Colonic mucosa (tissue), 4 donors: ENCODE data around the gene TUBG2. TPM values are rescaled to one million over a fixed set of nuclear protein-coding genes. Genes with fewer than 3 reads are reported as not detected.

ENCODE experiments used
- DNase-seq: peaks from one replicate; pipeline ENCODE4 v3.0.0-alpha.2; 2020
- H3K27ac ChIP-seq: fragments of 200-600 bp; one replicate; pipeline ENCODE4 v1.8.0; 2021
- H3K27me3 ChIP-seq: fragments of 200-600 bp; one replicate; pipeline ENCODE4 v1.8.0; 2021
- H3K36me3 ChIP-seq: fragments of 200-600 bp; one replicate; pipeline ENCODE4 v1.8.0; 2021
- H3K4me1 ChIP-seq: fragments of 200-600 bp; one replicate; pipeline ENCODE4 v1.8.0; 2021; ENCODE audit warnings: mild to moderate bottlenecking
- H3K4me3 ChIP-seq: fragments of 200-600 bp; one replicate; pipeline ENCODE4 v1.8.0; 2021
- H3K9ac ChIP-seq, 2 donors: one replicate each; pipeline ENCODE4 v1.7.0; 2013; ENCODE audit warnings: control low read depth in 2 of 2, low read depth in 2 of 2, low read length in 2 of 2
- H3K9me3 ChIP-seq: fragments of 200-600 bp; one replicate; pipeline ENCODE4 v1.8.0; 2021
- CTCF ChIP-seq: fragments of 200-600 bp; IDR thresholded peaks from one replicate; pipeline ENCODE4 v1.8.0; 2022; ENCODE audit warnings: antibody characterized with exemption, mild to moderate bottlenecking
- intact Hi-C: fragments of 100-400 bp; cut with DNase I; formaldehyde crosslinking; loops from one replicate; pipeline ENCODE4 v1.14.1; 2022
- total RNA-seq, 2 donors: library from RNA; stranded (reverse); fragmentation: NEBNext Ultra II Directional in 1 of 2; extraction: Animal tissue kit (Norgen Biotek cat#: 25700) in 1 of 2; gene quantifications; one replicate each; pipeline ENCODE4 v1.2.1, GENCODE V29; 2021
- donor health status: healthy.
- donor health status: DM: no; HTN: no; CAD: no.
- donor health status: DM: no; HTN: no; CAD: no.

Gene TUBG2
- total RNA-seq, 2 donors from 2014 or later, result 5.6 to 7.7 TPM

GRCh38 chr17:42680331-42680808 is 21.3 kb downstream of the TUBG2 start:
- H3K4me3 ChIP-seq, result peak overlapping the region; percentile 38
- no peaks in the 10 kb centered on the region for H3K9me3 ChIP-seq
- H3K27ac ChIP-seq, result peak overlapping the region; percentile 95
- intact Hi-C loops, result loop anchor here (10.0 kb wide), 1 partner anchor 96 kb away; no protein-coding TSS in a partner anchor
- no peak for DNase-seq
- peaks cover 41% of the 10 kb centered on the region for H3K4me1 ChIP-seq
- no peaks in the 10 kb centered on the region for H3K36me3 ChIP-seq
- peaks cover 7% of the 10 kb centered on the region for H3K27me3 ChIP-seq
- TF ChIP-seq CTCF, result no peak
- peak overlapping the region; percentile 26 to 68 for H3K9ac ChIP-seq

GRCh38 chr17:42681976-42682721 is 23.1 kb downstream of the TUBG2 start, which contains the start of gene CNTNAP1:
CNTNAP1 (plus strand) TSS chr17:42682531; CDS start chr17:42682830, 299 bp downstream.
- Histone ChIP-seq H3K9ac (peak within 1 kb of the TSS; percentile 50 to 51), H3K4me3 (peak within 1 kb of the TSS; percentile 37), H3K9me3 (no peaks in the 10 kb centered on the region), H3K4me1 (peaks cover 38% of the 10 kb centered on the region), H3K27ac (peak within 1 kb of the TSS; percentile 59), H3K27me3 (peaks cover 7% of the 10 kb centered on the region), H3K36me3 (no peaks in the 10 kb centered on the region)
- no peak for TF ChIP-seq CTCF
- DNase-seq, result peak; percentile 57
- intact Hi-C loops, result loop anchor here (10.0 kb wide), 1 partner anchor 97 kb away; no protein-coding TSS in a partner anchor

GRCh38 chr17:42682722-42683403 is 23.8 kb downstream of the TUBG2 start:
- Histone ChIP-seq H3K27ac (peak overlapping the region; percentile 59), H3K4me1 (peaks cover 31% of the 10 kb centered on the region), H3K36me3 (no peaks in the 10 kb centered on the region), H3K4me3 (peak overlapping the region; percentile 37), H3K9ac (peak overlapping the region; percentile 50 to 51), H3K27me3 (peaks cover 7% of the 10 kb centered on the region), H3K9me3 (no peaks in the 10 kb centered on the region)
- no peak for TF ChIP-seq CTCF
- DNase-seq, result peak; percentile 72
- intact Hi-C loops, result loop anchor here (10.0 kb wide), 1 partner anchor 98 kb away; no protein-coding TSS in a partner anchor

- H3K9me3 ChIP-seq, result no peaks in the 10 kb centered on the region
- no peak for TF ChIP-seq CTCF
- peak overlapping the region; percentile 59 for H3K27ac ChIP-seq
- no peak for DNase-seq
- H3K4me1 ChIP-seq, result peaks cover 31% of the 10 kb centered on the region
- H3K36me3 ChIP-seq, result no peaks in the 10 kb centered on the region
- peak overlapping the region; percentile 37 for H3K4me3 ChIP-seq
- H3K27me3 ChIP-seq, result peaks cover 7% of the 10 kb centered on the region
- intact Hi-C loops, result loop anchor here (10.0 kb wide), 1 partner anchor 99 kb away; no protein-coding TSS in a partner anchor
- H3K9ac ChIP-seq, result peak overlapping the region; percentile 50 to 51
Observed at GRCh38 chr17:42683407-42684034, 24.4 kb downstream of the TUBG2 start.
